Measurements from ENCODE around the gene FARS2.

GRCh38 chr6:5271926-5272325 is 10.6 kb downstream of the FARS2 start:
- TF ChIP-seq POLR2A (IDR thresholded peaks at IDR 0.05) (no peak), CTCF (IDR thresholded peaks at IDR 0.05 in 8 of 11, conservative IDR thresholded peaks at IDR 0.05 in 3 of 11) (no peak)

All from spleen (tissue), 7 donors.